Measurements from ENCODE around the gene SLC25A43.

DNA sequence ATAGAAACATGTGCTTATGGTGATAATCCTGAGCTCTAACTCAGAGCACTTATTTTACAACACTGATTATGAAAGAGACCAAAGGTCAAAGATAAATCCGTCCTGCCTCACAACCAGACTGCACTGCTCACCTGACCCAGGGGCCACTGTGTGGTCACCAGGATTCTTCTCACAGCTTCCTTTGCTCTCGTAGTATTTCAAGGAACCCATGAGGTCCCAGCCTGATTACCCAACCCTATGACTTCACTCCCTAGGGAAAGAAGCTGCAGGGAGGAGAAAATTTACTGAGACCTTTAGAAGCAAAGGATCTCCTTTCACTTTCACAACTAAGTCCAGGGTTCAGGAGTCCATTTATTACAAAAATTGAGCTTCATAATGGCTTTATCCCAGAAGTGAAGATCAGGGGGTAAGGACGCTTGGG, 78.7 kb downstream of the SLC25A43 start:
- peak; percentile 39 to 63; a peak in 3 of 4 replicates for TF ChIP-seq CEBPB (IDR thresholded peaks at IDR 0.05)
- TF ChIP-seq FOXS1 (CRISPR knock-in tag; IDR thresholded peaks at IDR 0.05): no peak
- TF ChIP-seq, protein P1, sequence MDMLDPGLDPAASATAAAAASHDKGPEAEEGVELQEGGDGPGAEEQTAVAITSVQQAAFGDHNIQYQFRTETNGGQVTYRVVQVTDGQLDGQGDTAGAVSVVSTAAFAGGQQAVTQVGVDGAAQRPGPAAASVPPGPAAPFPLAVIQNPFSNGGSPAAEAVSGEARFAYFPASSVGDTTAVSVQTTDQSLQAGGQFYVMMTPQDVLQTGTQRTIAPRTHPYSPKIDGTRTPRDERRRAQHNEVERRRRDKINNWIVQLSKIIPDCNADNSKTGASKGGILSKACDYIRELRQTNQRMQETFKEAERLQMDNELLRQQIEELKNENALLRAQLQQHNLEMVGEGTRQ (IDR thresholded peaks at IDR 0.05): no peak
- no peak for TF ChIP-seq RAD21 (conservative IDR thresholded peaks at IDR 0.05 in 1 of 2, IDR thresholded peaks at IDR 0.05 in 1 of 2)
- no peak for TF ChIP-seq EP300 (IDR thresholded peaks at IDR 0.05)
- TF ChIP-seq ZSCAN20 (CRISPR knock-in tag; IDR thresholded peaks at IDR 0.05): no peak
- TF ChIP-seq, protein P2, sequence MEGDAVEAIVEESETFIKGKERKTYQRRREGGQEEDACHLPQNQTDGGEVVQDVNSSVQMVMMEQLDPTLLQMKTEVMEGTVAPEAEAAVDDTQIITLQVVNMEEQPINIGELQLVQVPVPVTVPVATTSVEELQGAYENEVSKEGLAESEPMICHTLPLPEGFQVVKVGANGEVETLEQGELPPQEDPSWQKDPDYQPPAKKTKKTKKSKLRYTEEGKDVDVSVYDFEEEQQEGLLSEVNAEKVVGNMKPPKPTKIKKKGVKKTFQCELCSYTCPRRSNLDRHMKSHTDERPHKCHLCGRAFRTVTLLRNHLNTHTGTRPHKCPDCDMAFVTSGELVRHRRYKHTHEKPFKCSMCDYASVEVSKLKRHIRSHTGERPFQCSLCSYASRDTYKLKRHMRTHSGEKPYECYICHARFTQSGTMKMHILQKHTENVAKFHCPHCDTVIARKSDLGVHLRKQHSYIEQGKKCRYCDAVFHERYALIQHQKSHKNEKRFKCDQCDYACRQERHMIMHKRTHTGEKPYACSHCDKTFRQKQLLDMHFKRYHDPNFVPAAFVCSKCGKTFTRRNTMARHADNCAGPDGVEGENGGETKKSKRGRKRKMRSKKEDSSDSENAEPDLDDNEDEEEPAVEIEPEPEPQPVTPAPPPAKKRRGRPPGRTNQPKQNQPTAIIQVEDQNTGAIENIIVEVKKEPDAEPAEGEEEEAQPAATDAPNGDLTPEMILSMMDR (IDR thresholded peaks at IDR 0.05): no peak
- no peak for TF ChIP-seq SREBF2 (IDR thresholded peaks at IDR 0.05)
- TF ChIP-seq BHLHE40 (IDR thresholded peaks at IDR 0.05; ENCODE audit: low read depth, low read length): 0 out of 2 replicates have a peak, but pooled peaks have one; percentile 29
- TF ChIP-seq CBX8 (IDR thresholded peaks at IDR 0.05): no peak
